ENCODE results near the gene LDLRAD3. TPM values are rescaled to one million over a fixed set of nuclear protein-coding genes. Genes with fewer than 3 reads are reported as not detected.

The LDLRAD3 gene
- total RNA-seq, 2 experiments from 2014 or later, result not detected

DNA sequence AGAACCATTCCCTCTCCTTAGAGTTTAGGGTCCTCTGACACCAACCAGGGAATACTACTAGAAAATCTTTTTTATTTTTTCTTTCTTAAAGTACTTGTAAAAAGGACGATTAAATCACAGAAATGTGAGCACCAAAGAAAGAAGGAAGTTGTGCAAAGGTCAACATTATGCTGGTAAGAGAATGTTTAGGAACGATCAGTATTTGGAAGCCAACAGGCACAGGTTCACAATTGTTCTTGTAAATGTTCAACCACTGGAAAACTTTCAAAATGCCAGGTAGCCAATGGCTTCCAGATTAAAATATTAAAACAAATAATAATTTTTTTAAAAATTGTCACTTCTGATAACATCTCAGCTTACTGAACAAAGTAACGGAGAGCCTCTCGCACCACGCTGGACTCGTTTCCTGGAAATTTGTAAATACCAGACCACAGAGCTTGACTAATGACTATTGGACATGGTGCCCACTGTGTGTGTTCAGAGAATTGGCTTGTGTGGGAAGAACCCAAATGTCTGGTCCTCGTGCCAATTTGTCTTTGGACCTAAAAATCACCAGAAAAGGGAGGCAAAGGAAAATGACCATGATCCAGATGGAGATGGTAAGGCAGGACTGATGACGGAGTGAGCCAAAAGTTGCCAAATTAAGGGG is 324.6 kb downstream of the LDLRAD3 start:
- BruUV-seq (replicated peaks), result no TSS peak
- intact Hi-C loops (cut with micrococcal nuclease; ENCODE audit: unreplicated experiment), result no loop called here
- no peaks in the 10 kb centered on the region for H3K9me3 ChIP-seq (ENCODE audit: low read length)

DNA sequence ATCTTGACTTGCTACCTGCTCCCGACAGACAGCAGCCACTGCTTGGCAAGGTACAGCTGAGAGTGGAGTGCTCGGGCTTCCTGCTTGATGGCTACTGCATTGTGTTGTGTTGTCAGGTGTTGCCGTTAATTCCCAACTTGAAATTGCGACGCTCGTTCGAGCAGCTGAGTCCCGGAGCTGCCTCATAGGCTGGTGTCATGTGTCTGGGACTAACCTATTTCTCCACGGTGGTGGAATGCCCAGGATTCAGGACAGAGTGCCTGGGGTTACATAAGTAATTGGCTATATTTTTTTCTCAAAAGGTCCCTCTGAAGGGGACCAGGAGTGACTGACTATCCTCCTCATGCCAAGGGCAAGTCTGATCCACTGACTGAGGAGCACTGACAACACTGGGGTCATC is 326.8 kb downstream of the LDLRAD3 start:
- CTCF ChIA-PET (ENCODE audit: unreplicated experiment), result no interaction called here
- H3K79me2 ChIP-seq (ENCODE audit: insufficient read depth, low read depth, low read length), result no peaks in the 10 kb centered on the region
- no peaks in the 10 kb centered on the region for H3K9me3 ChIP-seq (ENCODE audit: low read length)
- DNase-seq (ENCODE audit: low spot score), result no peak
- no TSS peak for BruUV-seq (replicated peaks)
- TF ChIP-seq, protein P1, sequence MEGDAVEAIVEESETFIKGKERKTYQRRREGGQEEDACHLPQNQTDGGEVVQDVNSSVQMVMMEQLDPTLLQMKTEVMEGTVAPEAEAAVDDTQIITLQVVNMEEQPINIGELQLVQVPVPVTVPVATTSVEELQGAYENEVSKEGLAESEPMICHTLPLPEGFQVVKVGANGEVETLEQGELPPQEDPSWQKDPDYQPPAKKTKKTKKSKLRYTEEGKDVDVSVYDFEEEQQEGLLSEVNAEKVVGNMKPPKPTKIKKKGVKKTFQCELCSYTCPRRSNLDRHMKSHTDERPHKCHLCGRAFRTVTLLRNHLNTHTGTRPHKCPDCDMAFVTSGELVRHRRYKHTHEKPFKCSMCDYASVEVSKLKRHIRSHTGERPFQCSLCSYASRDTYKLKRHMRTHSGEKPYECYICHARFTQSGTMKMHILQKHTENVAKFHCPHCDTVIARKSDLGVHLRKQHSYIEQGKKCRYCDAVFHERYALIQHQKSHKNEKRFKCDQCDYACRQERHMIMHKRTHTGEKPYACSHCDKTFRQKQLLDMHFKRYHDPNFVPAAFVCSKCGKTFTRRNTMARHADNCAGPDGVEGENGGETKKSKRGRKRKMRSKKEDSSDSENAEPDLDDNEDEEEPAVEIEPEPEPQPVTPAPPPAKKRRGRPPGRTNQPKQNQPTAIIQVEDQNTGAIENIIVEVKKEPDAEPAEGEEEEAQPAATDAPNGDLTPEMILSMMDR (conservative IDR thresholded peaks at IDR 0.05; ENCODE audit: low read length), result no peak
- no peak for TF ChIP-seq EZH2phosphoT487 (IDR thresholded peaks at IDR 0.05; ENCODE audit: borderline replicate concordance, low read depth, low read length)
- no peak overlapping the region for H3K4me3 ChIP-seq (ENCODE audit: low read depth, low read length, poor library complexity, severe bottlenecking)
- H2AFZ ChIP-seq (ENCODE audit: low read length), result no peak overlapping the region
- intact Hi-C loops (cut with micrococcal nuclease; ENCODE audit: unreplicated experiment), result no loop called here
- no peaks in the 10 kb centered on the region for H4K20me1 ChIP-seq (ENCODE audit: insufficient read depth, low read length)
- no peak overlapping the region for H3K27ac ChIP-seq (ENCODE audit: low read depth, low read length, poor library complexity, severe bottlenecking)
- no peaks in the 10 kb centered on the region for H3K9me2 ChIP-seq (ENCODE audit: insufficient read depth, low read length)
- POLR2A ChIA-PET, result no interaction called here
- no peaks in the 10 kb centered on the region for H3K4me1 ChIP-seq (ENCODE audit: insufficient read depth, low read length, poor library complexity, severe bottlenecking)
- H3K4me2 ChIP-seq (ENCODE audit: low read length), result no peak overlapping the region
- H3K36me3 ChIP-seq (ENCODE audit: insufficient read depth, low read length), result no peaks in the 10 kb centered on the region; the same call in 1 of the 2 replicates

More for the DNA sequence above, 324.6 kb downstream of the LDLRAD3 start:
- no peaks in the 10 kb centered on the region for H3K36me3 ChIP-seq (ENCODE audit: insufficient read depth, low read length)
- H2AFZ ChIP-seq (ENCODE audit: low read length), result no peak overlapping the region
- no peaks in the 10 kb centered on the region for H3K9me2 ChIP-seq (ENCODE audit: insufficient read depth, low read length)
- H3K27ac ChIP-seq (ENCODE audit: low read depth, low read length, poor library complexity, severe bottlenecking), result no peak overlapping the region
- no peaks in the 10 kb centered on the region for H4K20me1 ChIP-seq (ENCODE audit: insufficient read depth, low read length)
- ChIA-PET POLR2A (no interaction called here), CTCF (ENCODE audit: unreplicated experiment) (no interaction called here)
- no peaks in the 10 kb centered on the region for H3K4me1 ChIP-seq (ENCODE audit: insufficient read depth, low read length, poor library complexity, severe bottlenecking)
- no peak overlapping the region for H3K4me2 ChIP-seq (ENCODE audit: low read length)
- no peak for DNase-seq (ENCODE audit: low spot score)
- no peak overlapping the region for H3K4me3 ChIP-seq (ENCODE audit: low read depth, low read length, poor library complexity, severe bottlenecking)
- H3K79me2 ChIP-seq (ENCODE audit: insufficient read depth, low read depth, low read length), result no peaks in the 10 kb centered on the region
- no peak for TF ChIP-seq EZH2phosphoT487 (IDR thresholded peaks at IDR 0.05; ENCODE audit: borderline replicate concordance, low read depth, low read length)

DNA sequence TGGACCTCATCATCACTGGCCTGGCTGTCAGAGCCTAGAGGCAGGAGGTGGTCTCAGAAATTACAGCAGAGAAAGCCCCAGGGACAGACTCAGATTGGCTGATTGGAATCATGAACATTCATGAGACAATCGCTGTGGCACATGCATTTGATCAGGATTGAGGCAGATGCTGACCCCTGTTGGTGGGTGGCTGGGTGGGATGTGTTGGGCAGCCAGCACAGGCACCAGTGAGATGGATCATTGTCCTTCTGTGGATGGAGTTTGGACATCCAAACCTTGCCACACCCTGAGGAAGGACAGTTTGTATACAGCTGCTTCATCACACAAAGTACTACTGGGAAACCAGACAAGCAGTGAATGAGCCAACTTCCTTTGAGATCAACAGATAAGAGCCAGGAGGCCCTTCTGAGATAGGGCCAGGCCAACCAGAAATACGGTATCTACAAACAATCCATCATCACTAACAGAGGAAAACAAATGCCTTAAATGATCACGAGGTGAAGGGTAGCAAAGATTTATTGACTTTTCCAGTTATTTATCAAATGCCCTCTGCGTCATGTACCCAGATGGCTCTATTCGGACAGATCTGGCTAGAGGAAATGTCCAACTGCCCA is 328.0 kb downstream of the LDLRAD3 start:
- ChIA-PET POLR2A (interaction anchor here (0.9 kb wide), 1 partner anchor 9 kb away, joined by 3 read pairs; no protein-coding TSS in a partner anchor), CTCF (ENCODE audit: unreplicated experiment) (no interaction called here)
- Histone ChIP-seq H3K27ac (ENCODE audit: low read depth, low read length, poor library complexity, severe bottlenecking) (no peak overlapping the region), H3K4me1 (ENCODE audit: insufficient read depth, low read length, poor library complexity, severe bottlenecking) (no peaks in the 10 kb centered on the region), H3K4me2 (ENCODE audit: low read length) (no peak overlapping the region), H3K9me2 (ENCODE audit: insufficient read depth, low read length) (no peaks in the 10 kb centered on the region), H3K36me3 (ENCODE audit: insufficient read depth, low read length) (no peaks in the 10 kb centered on the region; the same call in 1 of the 2 replicates), H3K4me3 (ENCODE audit: low read depth, low read length, poor library complexity, severe bottlenecking) (no peak overlapping the region), H3K79me2 (ENCODE audit: insufficient read depth, low read depth, low read length) (no peaks in the 10 kb centered on the region), H2AFZ (ENCODE audit: low read length) (no peak overlapping the region), H3K9me3 (ENCODE audit: low read length) (no peaks in the 10 kb centered on the region), H4K20me1 (ENCODE audit: insufficient read depth, low read length) (no peaks in the 10 kb centered on the region)
- TF ChIP-seq, protein P1 (conservative IDR thresholded peaks at IDR 0.05; ENCODE audit: low read length), result no peak
- no peak for TF ChIP-seq EZH2phosphoT487 (IDR thresholded peaks at IDR 0.05; ENCODE audit: borderline replicate concordance, low read depth, low read length)
- intact Hi-C loops (cut with micrococcal nuclease; ENCODE audit: unreplicated experiment), result no loop called here
- DNase-seq (ENCODE audit: low spot score), result no peak
- BruUV-seq (replicated peaks), result no TSS peak
